ENCODE measurements around the gene LIN7B.
A peak's percentile ranks its signal among the peaks of the same experiment; 100 is the strongest.
"Not testable (repeated sequence)": the region's sequence is repeated elsewhere in the genome, so short reads cannot be mapped to it uniquely, and the experiment has no call there.

The LIN7B gene

DNA sequence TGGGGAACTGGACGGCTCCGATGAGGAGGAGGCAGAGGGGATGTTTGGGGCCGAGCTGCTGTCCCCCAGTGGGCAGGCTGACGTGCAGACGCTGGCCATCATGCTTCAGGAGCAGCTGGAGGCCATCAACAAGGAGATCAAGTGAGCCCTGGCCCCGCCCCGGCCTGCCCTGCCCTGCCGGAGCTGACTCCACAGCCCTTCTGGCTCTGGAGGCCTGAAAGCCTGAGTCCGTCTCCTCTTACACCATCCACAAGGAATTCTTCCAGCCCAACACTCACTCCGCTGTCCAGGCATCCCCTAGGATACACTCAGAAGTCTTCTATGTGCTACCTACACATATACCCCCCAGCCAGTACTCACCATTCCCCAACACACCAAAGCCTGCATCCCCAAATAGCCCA is 22.6 kb downstream of the LIN7B start:
- DNase-seq (ENCODE audit: low spot score), result no peak
- TF ChIP-seq CTCF (IDR thresholded peaks at IDR 0.05; ENCODE audit: borderline replicate concordance, control extremely low read depth, extremely low read depth, insufficient read depth, missing control alignments), result no peak
- in situ Hi-C loops (cut with MboI; ENCODE audit: low sequenced_read_pairs, unreplicated experiment), result no loop called here

DNA sequence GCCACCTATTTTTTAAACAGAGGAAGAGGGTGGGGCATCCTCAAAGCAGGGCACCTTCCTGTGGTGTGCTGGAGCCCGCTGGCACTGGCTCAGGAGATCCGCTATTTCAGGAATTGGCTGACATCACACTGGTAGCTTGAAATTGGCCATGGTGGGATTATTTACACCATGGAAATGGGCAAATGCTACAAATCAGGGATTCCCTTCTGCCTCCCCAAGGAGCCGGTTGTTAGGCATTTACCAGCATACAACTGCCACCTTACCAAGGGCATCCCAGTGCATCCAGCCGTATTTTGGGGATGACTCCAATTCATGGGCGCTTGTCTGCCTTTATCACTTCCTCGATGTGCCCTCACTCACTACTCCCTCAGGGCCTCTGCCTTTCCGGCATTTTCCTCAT is 26.8 kb downstream of the LIN7B start:
- no peak for TF ChIP-seq CTCF (IDR thresholded peaks at IDR 0.05; ENCODE audit: borderline replicate concordance, control extremely low read depth, extremely low read depth, insufficient read depth, missing control alignments)
- no peak for DNase-seq (ENCODE audit: low spot score)
- in situ Hi-C loops (cut with MboI; ENCODE audit: low sequenced_read_pairs, unreplicated experiment), result no loop called here

GRCh38 chr19:49141352-49141751 is 27.2 kb downstream of the LIN7B start:
- no peak for TF ChIP-seq CTCF (IDR thresholded peaks at IDR 0.05; ENCODE audit: borderline replicate concordance, control extremely low read depth, extremely low read depth, insufficient read depth, missing control alignments)
- in situ Hi-C loops (cut with MboI; ENCODE audit: low sequenced_read_pairs, unreplicated experiment), result no loop called here
- DNase-seq (ENCODE audit: low spot score), result no peak

DNA sequence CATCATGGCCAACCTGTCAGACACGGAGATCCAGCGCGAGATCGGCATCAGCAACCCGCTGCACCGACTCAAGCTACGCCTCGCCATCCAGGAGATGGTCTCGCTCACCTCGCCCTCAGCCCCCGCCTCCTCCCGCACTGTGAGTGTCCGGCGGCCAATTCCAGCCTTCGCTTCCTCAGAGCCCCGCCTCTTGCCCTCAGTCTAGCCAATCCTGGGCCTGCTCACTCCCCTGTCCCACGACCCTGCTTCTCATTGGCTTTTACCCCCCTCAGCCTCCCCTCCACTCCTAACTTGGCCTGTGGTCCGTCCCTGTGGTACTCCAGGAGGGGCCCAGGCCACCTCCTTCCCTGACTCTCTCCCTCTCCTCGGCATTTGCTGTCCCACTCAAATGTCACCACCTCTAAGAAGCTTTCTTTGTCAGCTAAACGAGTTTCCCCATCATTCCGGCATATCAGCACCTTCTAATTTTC is 28.7 kb downstream of the LIN7B start:
- peak; percentile 89 for DNase-seq (ENCODE audit: low spot score)
- in situ Hi-C loops (cut with MboI; ENCODE audit: low sequenced_read_pairs, unreplicated experiment), result no loop called here
- no peak for TF ChIP-seq CTCF (IDR thresholded peaks at IDR 0.05; ENCODE audit: borderline replicate concordance, control extremely low read depth, extremely low read depth, insufficient read depth, missing control alignments)

- TF ChIP-seq CTCF (IDR thresholded peaks at IDR 0.05; ENCODE audit: borderline replicate concordance, control extremely low read depth, extremely low read depth, insufficient read depth, missing control alignments), result peak; percentile 76
- in situ Hi-C loops (cut with MboI; ENCODE audit: low sequenced_read_pairs, unreplicated experiment), result no loop called here
- DNase-seq (ENCODE audit: low spot score), result peak; percentile 90
These were observed 31.6 kb downstream of the LIN7B start for GRCh38 chr19:49145573-49146407.

GRCh38 chr19:49146408-49146770 is 32.2 kb downstream of the LIN7B start:
- in situ Hi-C loops (cut with MboI; ENCODE audit: low sequenced_read_pairs, unreplicated experiment), result not testable (repeated sequence)

DNA sequence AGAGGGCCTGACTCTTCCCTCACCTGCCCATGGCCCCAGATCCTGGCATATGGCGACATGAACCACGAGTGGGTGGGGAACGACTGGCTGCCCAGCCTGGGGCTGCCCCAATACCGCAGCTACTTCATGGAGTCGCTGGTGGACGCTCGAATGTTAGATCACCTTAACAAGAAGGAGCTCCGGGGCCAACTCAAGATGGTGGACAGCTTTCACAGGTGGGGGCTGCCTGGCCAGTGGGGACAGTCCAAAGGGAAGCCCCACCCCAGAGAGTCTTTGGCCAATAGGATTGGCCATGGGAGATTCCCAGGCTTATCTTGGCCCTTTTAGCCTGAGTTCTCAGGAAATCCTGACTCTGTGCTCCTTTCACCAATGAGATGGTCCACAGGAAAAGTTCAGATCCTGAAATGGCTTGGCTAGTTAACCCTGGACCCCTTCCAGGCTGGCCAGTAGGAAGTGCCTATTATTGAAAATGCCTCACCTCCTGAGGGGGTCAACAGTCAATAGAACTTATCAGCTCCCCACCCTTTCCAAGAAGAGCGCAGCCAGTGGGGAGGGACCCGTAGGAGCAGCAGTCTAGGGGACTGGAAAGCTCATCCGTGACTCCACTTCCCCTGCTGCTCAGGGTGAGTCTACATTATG is 34.0 kb downstream of the LIN7B start:
- in situ Hi-C loops (cut with MboI; ENCODE audit: low sequenced_read_pairs, unreplicated experiment), result no loop called here
- TF ChIP-seq CTCF (IDR thresholded peaks at IDR 0.05; ENCODE audit: borderline replicate concordance, control extremely low read depth, extremely low read depth, insufficient read depth, missing control alignments), result no peak
- DNase-seq (ENCODE audit: low spot score), result no peak

More at GRCh38 chr19:49146408-49146770, 32.2 kb downstream of the LIN7B start:
- DNase-seq (ENCODE audit: low spot score), result not testable (repeated sequence)
